H1 (cell line): ENCODE measurements around the gene CELF4. TPM values are rescaled to one million over a fixed set of nuclear protein-coding genes. Genes with fewer than 3 reads are reported as not detected.

Experiments used
- CHD1 ChIP-seq: IDR thresholded peaks from 2 replicates; pipeline ENCODE4 v1.6.1; 2012; ENCODE audit warnings: low read depth, low read length, improper control_type of control experiment
- TCF12 ChIP-seq: IDR thresholded peaks from 2 replicates; pipeline ENCODE4 v1.6.1; 2011; ENCODE audit warnings: low read depth, mild to moderate bottlenecking, low read length
- polyA plus RNA-seq, 7 experiments: library from polyadenylated mRNA; depleted of rRNA in 3 of 7; stranded (reverse) in 5 of 7; unstranded in 2 of 7; fragments of >200 nt in 5 of 7; fragments of 200-250 nt in 2 of 7; gene quantifications; 1 replicate in 5 of 7; 2 replicates in 1 of 7; 4 replicates in 1 of 7; pipeline versions ENCODE4 v1.2.1 to v1.2.3, GENCODE V29; 2011 to 2013; ENCODE audit warnings: missing spikeins in 2 of 7, mixed read lengths in 2 of 7
- total RNA-seq: library from RNA; stranded (reverse); fragmentation: NEBNext Ultra II Directional; extraction: Animal tissue kit (Norgen Biotek cat#: 25700); gene quantifications from 2 replicates; pipeline ENCODE4 v1.2.1, GENCODE V29; 2021

The CELF4 gene
- total and polyA plus RNA-seq, 2 of the 8 experiments (the other 6 are each of a cell fraction or from before 2014, with no cell fraction given), result 1.6 to 3.4 TPM

- TF ChIP-seq CHD1 (no peak), TCF12 (no peak)
Measured at GRCh38 chr18:37258819-37259218, 306.8 kb downstream of the CELF4 start (continued).
